ENCODE measurements around the gene PHACTR1. TPM values are rescaled to one million over a fixed set of nuclear protein-coding genes. Genes with fewer than 3 reads are reported as not detected.

Gene PHACTR1
- total RNA-seq, 1 experiment from 2014 or later = 0.05 TPM

- Histone ChIP-seq H3K4me3 (ENCODE audit: low read depth in 2 of 2, low read length in 2 of 2) (no peak overlapping the region), H3K36me3 (ENCODE audit: control insufficient read depth, insufficient read depth, low read length) (no peaks in the 10 kb centered on the region), H3K4me1 (ENCODE audit: control insufficient read depth, insufficient read depth, low read length) (no peaks in the 10 kb centered on the region), H3K9me3 (ENCODE audit: control insufficient read depth, insufficient read depth, low read depth, low read length) (no peaks in the 10 kb centered on the region), H3K27ac (ENCODE audit: low read length) (no peak overlapping the region), H3K27me3 (ENCODE audit: control insufficient read depth, insufficient read depth, low read length) (no peaks in the 10 kb centered on the region)
- in situ Hi-C loops (cut with HindIII; ENCODE audit: low pct_unique_long_range_greater_than_20kb, low sequenced_read_pairs) = no loop called here
- BruUV-seq (replicated peaks) = no TSS peak
- POLR2A ChIA-PET = no interaction called here
- CTCF ChIA-PET = interaction anchor here (0.5 kb wide), 1 partner anchor 121 kb away, joined by 6 read pairs; no protein-coding TSS in a partner anchor
- intact Hi-C loops (cut with micrococcal nuclease; ENCODE audit: unreplicated experiment) = no loop called here
- no peak for ATAC-seq
- DNase-seq (ENCODE audit: low read depth, low spot score) = no peak
- TF ChIP-seq REST (IDR thresholded peaks at IDR 0.05; ENCODE audit: insufficient read depth in 1 of 2, low read depth in 2 of 2, low read length in 1 of 2) (no peak), POLR2AphosphoS5 (IDR thresholded peaks at IDR 0.05; ENCODE audit: low read depth, low read length) (no peak), TCF7L2 (IDR thresholded peaks at IDR 0.05; ENCODE audit: low read depth, low read length) (no peak), CTCF (IDR thresholded peaks at IDR 0.05) (no peak), SIN3A (IDR thresholded peaks at IDR 0.05; ENCODE audit: borderline replicate concordance, insufficient read depth, low read depth, low read length) (no peak)
Observed at GRCh38 chr6:13288481-13288880, 571.9 kb downstream of the PHACTR1 start.

- intact Hi-C loops (cut with micrococcal nuclease; ENCODE audit: unreplicated experiment) = no loop called here
- ChIA-PET POLR2A (no interaction called here), CTCF (no interaction called here)
- H3K27me3 ChIP-seq (ENCODE audit: control insufficient read depth, insufficient read depth, low read length) = no peaks in the 10 kb centered on the region
- BruUV-seq (replicated peaks) = no TSS peak
- H3K4me3 ChIP-seq (ENCODE audit: low read depth in 2 of 2, low read length in 2 of 2) = no peak overlapping the region
- no peaks in the 10 kb centered on the region for H3K4me1 ChIP-seq (ENCODE audit: control insufficient read depth, insufficient read depth, low read length)
- ATAC-seq (no peak), DNase-seq (ENCODE audit: low read depth, low spot score) (no peak)
- TF ChIP-seq CTCF (IDR thresholded peaks at IDR 0.05) (no peak), TCF7L2 (IDR thresholded peaks at IDR 0.05; ENCODE audit: low read depth, low read length) (no peak), SIN3A (IDR thresholded peaks at IDR 0.05; ENCODE audit: borderline replicate concordance, insufficient read depth, low read depth, low read length) (no peak), POLR2AphosphoS5 (IDR thresholded peaks at IDR 0.05; ENCODE audit: low read depth, low read length) (no peak), REST (IDR thresholded peaks at IDR 0.05; ENCODE audit: insufficient read depth in 1 of 2, low read depth in 2 of 2, low read length in 1 of 2) (no peak)
- H3K9me3 ChIP-seq (ENCODE audit: control insufficient read depth, insufficient read depth, low read depth, low read length) = no peaks in the 10 kb centered on the region
- no peak overlapping the region for H3K27ac ChIP-seq (ENCODE audit: low read length)
- in situ Hi-C loops (cut with HindIII; ENCODE audit: low pct_unique_long_range_greater_than_20kb, low sequenced_read_pairs) = no loop called here
- H3K36me3 ChIP-seq (ENCODE audit: control insufficient read depth, insufficient read depth, low read length) = no peaks in the 10 kb centered on the region
Observed at GRCh38 chr6:13288969-13289391, 572.4 kb downstream of the PHACTR1 start.
